T-helper 17 cell (primary cell): ENCODE measurements around the gene OTUD6A. TPM values are rescaled to one million over a fixed set of nuclear protein-coding genes. Genes with fewer than 3 reads are reported as not detected.
"Not testable (repeated sequence)": the region's sequence is repeated elsewhere in the genome, so short reads cannot be mapped to it uniquely, and the experiment has no call there.

ENCODE experiments used
- ATAC-seq: fragments of 150-1000 bp; cut with Tn5 transposase; 2 replicates; pipeline ENCODE4 v1.10.0; 2021; ENCODE audit warnings: mild to moderate bottlenecking, moderate library complexity
- DNase-seq, 3 donors: peaks; one replicate each; pipeline versions ENCODE4 v3.0.0 to v3.0.0-alpha.2; 2020 to 2021
- H3K9me3 ChIP-seq: one replicate; pipeline ENCODE4 v1.7.0; 2013; ENCODE audit warnings: low read length, mild to moderate bottlenecking; ENCODE audit not compliant: control insufficient read depth, poor library complexity, severe bottlenecking
- H3K27ac Mint-ChIP-seq: one replicate; pipeline ENCODE4 v1.8.0; 2022; ENCODE audit warnings: mild to moderate bottlenecking, moderate library complexity, mixed read lengths
- H3K27me3 Mint-ChIP-seq: one replicate; pipeline ENCODE4 v1.8.0; 2022; ENCODE audit warnings: mixed read lengths
- H3K36me3 Mint-ChIP-seq: one replicate; pipeline ENCODE4 v1.8.0; 2022; ENCODE audit warnings: low read depth, mixed read lengths
- H3K4me1 Mint-ChIP-seq: one replicate; pipeline ENCODE4 v1.8.0; 2022; ENCODE audit warnings: mild to moderate bottlenecking, mixed read lengths
- H3K4me3 Mint-ChIP-seq: one replicate; pipeline ENCODE4 v1.8.0; 2022; ENCODE audit warnings: mild to moderate bottlenecking, moderate library complexity, mixed read lengths
- total RNA-seq, 4 donors: library from RNA in 2 of 4; stranded (reverse) in 2 of 4; gene quantifications; one replicate each; pipeline ENCODE4 v1.2.3 and lab custom pipeline; 2022 to 2026

OTUD6A gene
- total RNA-seq, 2 donors from 2014 or later = not detected

- H3K36me3 Mint-ChIP-seq = no peaks in the 10 kb centered on the region
- ATAC-seq (no peak), DNase-seq (no peak)
Observed at GRCh38 chrX:70066646-70067045, 4.4 kb downstream of the OTUD6A start.

GRCh38 chrX:70079297-70079696 lies 17.0 kb downstream of the OTUD6A start:
- no peaks in the 10 kb centered on the region for H3K36me3 Mint-ChIP-seq
- H3K9me3 ChIP-seq = no peaks in the 10 kb centered on the region
- H3K27me3 Mint-ChIP-seq = peaks cover 8% of the 10 kb centered on the region
- H3K27ac Mint-ChIP-seq = no peak overlapping the region
- no peak for DNase-seq
- H3K4me3 Mint-ChIP-seq = no peak overlapping the region
- H3K4me1 Mint-ChIP-seq = no peaks in the 10 kb centered on the region
- ATAC-seq = no peak

More at GRCh38 chrX:70066646-70067045, 4.4 kb downstream of the OTUD6A start:
- H3K9me3 ChIP-seq = no peaks in the 10 kb centered on the region
- H3K4me1 Mint-ChIP-seq = no peaks in the 10 kb centered on the region
- no peaks in the 10 kb centered on the region for H3K27me3 Mint-ChIP-seq
- H3K27ac Mint-ChIP-seq = no peak overlapping the region
- no peak overlapping the region for H3K4me3 Mint-ChIP-seq

- no peaks in the 10 kb centered on the region for H3K4me1 Mint-ChIP-seq
- H3K4me3 Mint-ChIP-seq = no peak overlapping the region
- no peaks in the 10 kb centered on the region for H3K9me3 ChIP-seq
- ATAC-seq (no peak), DNase-seq (no peak)
- H3K27ac Mint-ChIP-seq = no peak overlapping the region
- H3K36me3 Mint-ChIP-seq = no peaks in the 10 kb centered on the region
- H3K27me3 Mint-ChIP-seq = peaks cover 8% of the 10 kb centered on the region
Observed at GRCh38 chrX:70079870-70080269, 17.6 kb downstream of the OTUD6A start.

GRCh38 chrX:70082723-70083122 lies 20.5 kb downstream of the OTUD6A start:
- H3K4me1 Mint-ChIP-seq = no peaks in the 10 kb centered on the region
- no peak overlapping the region for H3K4me3 Mint-ChIP-seq
- no peak overlapping the region for H3K27ac Mint-ChIP-seq
- no peaks in the 10 kb centered on the region for H3K9me3 ChIP-seq
- no peaks in the 10 kb centered on the region for H3K36me3 Mint-ChIP-seq
- ATAC-seq = no peak
- DNase-seq = no peak
- peaks cover 8% of the 10 kb centered on the region for H3K27me3 Mint-ChIP-seq

- Mint-ChIP-seq H3K36me3 (no peaks in the 10 kb centered on the region), H3K4me3 (no peak overlapping the region), H3K4me1 (no peaks in the 10 kb centered on the region), H3K27me3 (peaks cover 8% of the 10 kb centered on the region), H3K27ac (no peak overlapping the region)
- H3K9me3 ChIP-seq = no peaks in the 10 kb centered on the region
- no peak for DNase-seq
- no peak for ATAC-seq
Observed at GRCh38 chrX:70084592-70085240, 22.5 kb downstream of the OTUD6A start.

- DNase-seq = no peak
- H3K9me3 ChIP-seq = no peaks in the 10 kb centered on the region
- ATAC-seq = no peak
- Mint-ChIP-seq H3K36me3 (no peaks in the 10 kb centered on the region), H3K27me3 (no peaks in the 10 kb centered on the region), H3K4me3 (no peak overlapping the region), H3K27ac (no peak overlapping the region), H3K4me1 (no peaks in the 10 kb centered on the region)
Observed at GRCh38 chrX:70087857-70088630, 25.8 kb downstream of the OTUD6A start.

GRCh38 chrX:70088751-70089150 lies 26.5 kb downstream of the OTUD6A start:
- Mint-ChIP-seq H3K27me3 (no peaks in the 10 kb centered on the region), H3K4me3 (no peak overlapping the region), H3K4me1 (no peaks in the 10 kb centered on the region), H3K27ac (no peak overlapping the region), H3K36me3 (no peaks in the 10 kb centered on the region)
- no peak for ATAC-seq
- no peak for DNase-seq
- H3K9me3 ChIP-seq = no peaks in the 10 kb centered on the region

- DNase-seq = no peak
- no peak for ATAC-seq
- no peaks in the 10 kb centered on the region for H3K36me3 Mint-ChIP-seq
- no peak overlapping the region for H3K4me3 Mint-ChIP-seq
- H3K27ac Mint-ChIP-seq = no peak overlapping the region
- H3K27me3 Mint-ChIP-seq = no peaks in the 10 kb centered on the region
- H3K9me3 ChIP-seq = no peaks in the 10 kb centered on the region
- no peaks in the 10 kb centered on the region for H3K4me1 Mint-ChIP-seq
Observed at GRCh38 chrX:70089604-70090297, 27.5 kb downstream of the OTUD6A start.

- peaks cover 2% of the 10 kb centered on the region for H3K4me1 Mint-ChIP-seq
- DNase-seq = no peak
- no peak overlapping the region for H3K27ac Mint-ChIP-seq
- no peaks in the 10 kb centered on the region for H3K9me3 ChIP-seq
- H3K36me3 Mint-ChIP-seq = no peaks in the 10 kb centered on the region
- no peak overlapping the region for H3K4me3 Mint-ChIP-seq
- no peak for ATAC-seq
- no peaks in the 10 kb centered on the region for H3K27me3 Mint-ChIP-seq
Observed at GRCh38 chrX:70092247-70092646, 30.0 kb downstream of the OTUD6A start.

GRCh38 chrX:70096052-70096451 lies 33.8 kb downstream of the OTUD6A start:
- H3K27ac Mint-ChIP-seq = peak overlapping the region; percentile 39
- DNase-seq (no peak), ATAC-seq (no peak)
- H3K9me3 ChIP-seq = no peaks in the 10 kb centered on the region
- H3K4me1 Mint-ChIP-seq = peaks cover 2% of the 10 kb centered on the region
- no peak overlapping the region for H3K4me3 Mint-ChIP-seq
- H3K27me3 Mint-ChIP-seq = peaks cover 14% of the 10 kb centered on the region
- H3K36me3 Mint-ChIP-seq = no peaks in the 10 kb centered on the region

GRCh38 chrX:70105229-70105628 lies 43.0 kb downstream of the OTUD6A start:
- Mint-ChIP-seq H3K36me3 (no peaks in the 10 kb centered on the region), H3K4me3 (no peak overlapping the region), H3K4me1 (no peaks in the 10 kb centered on the region), H3K27ac (no peak overlapping the region), H3K27me3 (no peaks in the 10 kb centered on the region)
- ATAC-seq = no peak
- H3K9me3 ChIP-seq = no peaks in the 10 kb centered on the region
- no peak for DNase-seq

GRCh38 chrX:70111436-70112026 lies 49.3 kb downstream of the OTUD6A start:
- H3K4me3 Mint-ChIP-seq, ATAC-seq, H3K4me1 Mint-ChIP-seq, H3K27ac Mint-ChIP-seq, H3K27me3 Mint-ChIP-seq, H3K9me3 ChIP-seq, DNase-seq, H3K36me3 Mint-ChIP-seq: not testable (repeated sequence)
